Activated CD8-positive, alpha-beta T cell treated with anti-CD3 and anti-CD28 coated beads for 36 hours (primary cell): ENCODE data around the gene KLHL10. TPM values are rescaled to one million over a fixed set of nuclear protein-coding genes. Genes with fewer than 3 reads are reported as not detected.

Experiments
- ATAC-seq: fragments of 200-7000 bp; cut with Tn5 transposase; one replicate; pipeline ENCODE4 v1.10.0; 2021; ENCODE audit warnings: mild to moderate bottlenecking, moderate library complexity
- CTCF ChIA-PET: fragments of 350-600 bp; sonication (Branson Sonifier 250); formaldehyde crosslinking; loops from one replicate; lab custom pipeline; 2021; ENCODE audit warnings: antibody characterized with exemption; lab: Charles Lee
- POLR2A ChIA-PET: fragments of 350-600 bp; sonication (Branson Sonifier 250); formaldehyde crosslinking; loops from one replicate; lab custom pipeline; 2021; ENCODE audit warnings: antibody characterized with exemption; lab: Charles Lee
- DNase-seq: peaks from one replicate; pipeline ENCODE4 v3.0.0-alpha.2; 2020
- H3K27ac Mint-ChIP-seq: one replicate; pipeline ENCODE4 v1.8.0; 2021; ENCODE audit warnings: mild to moderate bottlenecking, mixed read lengths
- H3K27me3 Mint-ChIP-seq: one replicate; pipeline ENCODE4 v1.8.0; 2021; ENCODE audit warnings: mixed read lengths
- H3K36me3 Mint-ChIP-seq: one replicate; pipeline ENCODE4 v1.8.0; 2021; ENCODE audit warnings: low read depth, mixed read lengths
- H3K4me1 Mint-ChIP-seq: one replicate; pipeline ENCODE4 v1.8.0; 2021; ENCODE audit warnings: low read depth, mixed read lengths
- H3K4me3 Mint-ChIP-seq: one replicate; pipeline ENCODE4 v1.8.0; 2021; ENCODE audit warnings: mild to moderate bottlenecking, moderate library complexity, mixed read lengths
- H3K9me3 Mint-ChIP-seq: one replicate; pipeline ENCODE4 v1.8.0; 2021; ENCODE audit warnings: mixed read lengths
- intact Hi-C: fragments of 100-400 bp; cut with micrococcal nuclease; formaldehyde crosslinking; loops from one replicate; pipeline ENCODE4 v1.10.0; 2022
- total RNA-seq, 2 experiments: library from RNA; stranded (reverse); gene quantifications; one replicate each; pipeline ENCODE4 v1.2.3, GENCODE V29; 2021
- TF ChIP-seq, protein P1 (sequence below): fragments of 200-600 bp; IDR thresholded peaks from one replicate; pipeline ENCODE4 v1.8.0; 2022; ENCODE audit warnings: antibody characterized with exemption, mild to moderate bottlenecking

KLHL10 gene
- total RNA-seq, 2 experiments from 2014 or later: 0.36 TPM; not detected in 1

DNA sequence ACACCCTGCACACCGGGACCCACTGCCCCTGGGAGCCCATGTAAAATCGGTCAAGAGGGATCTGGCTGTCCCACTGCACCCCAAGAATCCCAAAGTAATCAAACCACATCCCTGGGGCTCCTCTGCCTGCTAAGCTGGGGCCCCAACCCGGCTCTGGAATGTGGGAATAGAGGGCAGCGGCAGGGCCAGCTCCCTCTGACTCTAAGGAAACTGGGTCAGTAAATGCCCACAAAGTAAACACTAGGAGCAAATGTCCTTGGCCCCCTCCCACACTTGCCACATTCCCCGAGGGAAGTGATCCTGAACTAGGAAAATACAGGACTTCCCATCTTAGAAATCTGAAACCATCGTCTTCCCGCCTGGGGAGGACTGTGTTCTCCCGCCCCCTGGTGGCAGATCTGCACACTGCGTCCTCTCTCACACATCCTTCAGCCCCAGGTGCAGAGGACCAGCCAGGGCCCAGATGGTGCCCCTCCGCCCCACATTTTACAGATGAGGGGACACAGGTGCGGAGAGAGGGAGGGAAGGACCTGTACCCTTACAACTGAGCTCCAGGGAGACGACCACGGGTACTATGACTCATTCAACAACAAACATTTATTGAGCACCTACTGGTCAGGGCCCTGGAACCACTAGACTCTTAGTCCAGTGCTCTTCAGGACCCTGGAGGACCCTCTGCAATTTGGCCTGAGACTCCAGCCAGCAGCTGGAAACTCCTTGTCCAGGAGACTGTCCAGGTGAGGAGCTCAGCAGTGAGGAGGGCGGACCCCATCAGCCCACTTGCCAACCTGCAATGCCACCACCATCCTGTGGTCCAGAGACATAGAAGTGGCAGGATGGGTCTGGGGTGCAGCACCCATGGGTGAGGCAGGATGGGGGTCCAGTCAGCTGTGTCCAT lies 36.0 kb upstream of the KLHL10 start:
- TF ChIP-seq, protein P1, sequence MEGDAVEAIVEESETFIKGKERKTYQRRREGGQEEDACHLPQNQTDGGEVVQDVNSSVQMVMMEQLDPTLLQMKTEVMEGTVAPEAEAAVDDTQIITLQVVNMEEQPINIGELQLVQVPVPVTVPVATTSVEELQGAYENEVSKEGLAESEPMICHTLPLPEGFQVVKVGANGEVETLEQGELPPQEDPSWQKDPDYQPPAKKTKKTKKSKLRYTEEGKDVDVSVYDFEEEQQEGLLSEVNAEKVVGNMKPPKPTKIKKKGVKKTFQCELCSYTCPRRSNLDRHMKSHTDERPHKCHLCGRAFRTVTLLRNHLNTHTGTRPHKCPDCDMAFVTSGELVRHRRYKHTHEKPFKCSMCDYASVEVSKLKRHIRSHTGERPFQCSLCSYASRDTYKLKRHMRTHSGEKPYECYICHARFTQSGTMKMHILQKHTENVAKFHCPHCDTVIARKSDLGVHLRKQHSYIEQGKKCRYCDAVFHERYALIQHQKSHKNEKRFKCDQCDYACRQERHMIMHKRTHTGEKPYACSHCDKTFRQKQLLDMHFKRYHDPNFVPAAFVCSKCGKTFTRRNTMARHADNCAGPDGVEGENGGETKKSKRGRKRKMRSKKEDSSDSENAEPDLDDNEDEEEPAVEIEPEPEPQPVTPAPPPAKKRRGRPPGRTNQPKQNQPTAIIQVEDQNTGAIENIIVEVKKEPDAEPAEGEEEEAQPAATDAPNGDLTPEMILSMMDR: peak; percentile 95
- intact Hi-C loops: loop anchor here (2.0 kb wide), 1 partner anchor 63 kb away; no protein-coding TSS in a partner anchor
- Mint-ChIP-seq H3K36me3 (no peaks in the 10 kb centered on the region), H3K4me3 (no peak overlapping the region), H3K27ac (no peak overlapping the region), H3K27me3 (no peaks in the 10 kb centered on the region), H3K4me1 (peaks cover 3% of the 10 kb centered on the region), H3K9me3 (no peaks in the 10 kb centered on the region)
- peak; percentile 86 for DNase-seq
- ChIA-PET CTCF (interaction anchor here (0.6 to 10.0 kb wide), 34 partner anchors 9 to 117 kb away, joined by 3 to 97 read pairs (median 4); partner anchors contain the start of genes ACLY, EIF1, HAP1 and JUP), POLR2A (interaction anchor here (0.9 to 1.2 kb wide), 5 partner anchors 41 to 112 kb away, joined by 3 to 4 read pairs (median 3); no protein-coding TSS in a partner anchor)
- ATAC-seq: peak; percentile 96

DNA sequence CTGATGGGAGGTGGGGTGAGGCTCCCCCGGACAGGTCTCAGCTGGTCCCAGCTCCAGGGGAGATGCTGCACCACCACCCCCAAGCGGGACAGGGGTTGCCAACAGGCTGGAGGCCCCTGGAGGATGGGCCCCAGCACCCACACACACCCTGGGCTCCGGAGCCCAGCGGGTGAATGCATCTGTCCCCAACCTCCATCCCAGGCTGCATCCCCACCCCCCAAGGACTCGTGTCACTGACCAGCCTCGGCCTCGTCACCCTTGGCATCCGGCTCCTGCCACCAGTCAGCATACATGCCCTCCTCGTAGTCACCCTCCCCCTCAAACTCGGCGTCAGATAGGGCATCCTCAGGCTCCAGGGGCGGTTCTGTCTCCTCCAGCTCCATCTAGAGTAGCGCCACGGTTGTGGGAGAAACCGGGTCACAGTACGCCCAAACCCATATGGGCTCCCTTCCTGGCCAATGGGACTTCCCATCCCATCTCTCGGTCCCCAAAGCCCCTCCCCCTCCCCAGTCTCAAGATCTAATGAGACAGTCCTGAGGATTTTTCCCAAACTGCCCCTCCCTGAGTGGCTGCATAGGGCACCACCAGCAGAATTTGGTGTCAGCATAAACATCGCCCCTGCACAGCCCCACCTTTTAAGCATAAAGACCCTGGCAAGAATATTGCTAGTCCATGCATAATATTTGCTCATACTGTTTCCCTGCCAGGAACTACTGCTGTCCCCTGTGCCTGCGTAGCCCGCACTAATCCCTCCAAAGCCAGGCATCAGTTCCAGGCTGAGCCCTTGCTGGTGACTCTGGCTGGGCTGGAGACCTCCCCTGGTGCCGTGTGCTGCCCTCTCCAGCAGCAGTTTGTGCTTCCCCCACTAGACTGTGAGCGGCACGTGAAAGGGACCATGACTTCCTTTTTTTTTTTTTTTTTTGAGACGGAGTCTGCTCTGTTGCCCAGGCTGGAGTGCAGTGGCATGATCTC lies 34.3 kb upstream of the KLHL10 start:
- no peaks in the 10 kb centered on the region for H3K36me3 Mint-ChIP-seq
- POLR2A ChIA-PET: interaction anchor here (0.7 kb wide), 1 partner anchor 15 kb away, joined by 3 read pairs; no protein-coding TSS in a partner anchor
- ATAC-seq: no peak
- H3K4me3 Mint-ChIP-seq: no peak overlapping the region
- H3K27ac Mint-ChIP-seq: no peak overlapping the region
- DNase-seq: no peak
- TF ChIP-seq, protein P1: no peak
- intact Hi-C loops: no loop called here
- H3K4me1 Mint-ChIP-seq: peaks cover 3% of the 10 kb centered on the region
- no peaks in the 10 kb centered on the region for H3K9me3 Mint-ChIP-seq
- CTCF ChIA-PET: interaction anchor here (1.2 to 10.0 kb wide), 5 partner anchors 8 to 67 kb away, joined by 3 to 97 read pairs (median 35); partner anchors contain the start of genes HAP1, JUP and P3H4
- H3K27me3 Mint-ChIP-seq: no peaks in the 10 kb centered on the region

DNA sequence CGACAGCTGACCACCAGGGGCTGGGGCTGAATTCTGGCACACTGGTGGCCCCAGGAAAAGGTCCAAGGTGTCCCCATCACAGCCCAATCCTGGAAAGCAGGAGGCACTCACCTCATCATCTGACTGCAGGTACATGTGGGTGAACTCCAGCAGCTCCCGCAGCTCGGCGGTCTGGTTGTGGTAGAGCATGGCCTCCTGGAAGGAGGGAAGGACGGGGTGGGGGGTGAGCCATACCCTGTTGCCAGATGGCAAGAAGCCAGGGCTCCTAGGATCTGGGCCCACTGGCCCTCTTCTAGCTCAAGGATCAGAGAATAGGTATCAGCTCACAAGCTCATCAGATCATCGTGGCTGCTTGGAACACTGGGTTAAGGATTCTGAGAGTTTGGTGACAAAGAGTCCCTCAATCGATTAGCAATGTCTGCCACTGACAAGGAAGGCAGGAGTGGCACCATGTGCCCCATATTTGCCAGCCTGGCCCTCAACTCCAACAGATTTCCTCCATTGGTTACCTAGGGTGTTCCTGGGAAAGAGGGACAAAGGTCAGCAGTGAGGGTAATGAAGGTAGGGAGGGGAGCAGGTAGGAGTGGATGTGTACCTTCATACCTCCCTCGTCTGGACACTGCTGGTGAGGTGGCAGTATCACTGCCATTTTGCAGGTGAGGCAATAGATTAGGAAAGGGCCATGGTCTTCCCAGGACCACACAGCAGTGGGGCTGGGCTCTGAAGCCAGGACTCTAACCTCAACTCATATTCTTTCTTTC lies 30.8 kb upstream of the KLHL10 start:
- peaks cover 13% of the 10 kb centered on the region for H3K4me1 Mint-ChIP-seq
- POLR2A ChIA-PET: no interaction called here
- TF ChIP-seq, protein P1: no peak
- DNase-seq (no peak), ATAC-seq (no peak)
- no peak overlapping the region for H3K27ac Mint-ChIP-seq
- intact Hi-C loops: no loop called here
- CTCF ChIA-PET: interaction anchor here (1.2 to 10.0 kb wide), 2 partner anchors 19 to 69 kb away, joined by 3 to 97 read pairs; partner anchors contain the start of gene JUP
- peaks cover 3% of the 10 kb centered on the region for H3K36me3 Mint-ChIP-seq
- no peak overlapping the region for H3K4me3 Mint-ChIP-seq
- peaks cover 2% of the 10 kb centered on the region for H3K27me3 Mint-ChIP-seq
- no peaks in the 10 kb centered on the region for H3K9me3 Mint-ChIP-seq

- peaks cover 3% of the 10 kb centered on the region for H3K36me3 Mint-ChIP-seq
- ATAC-seq: peak; percentile 29
- no peak overlapping the region for H3K27ac Mint-ChIP-seq
- H3K4me1 Mint-ChIP-seq: peaks cover 21% of the 10 kb centered on the region
- H3K4me3 Mint-ChIP-seq: peak overlapping the region; percentile 79
- CTCF ChIA-PET: interaction anchor here (0.7 to 3.9 kb wide), 16 partner anchors 9 to 163 kb away, joined by 3 to 35 read pairs (median 6); partner anchors contain the start of genes HAP1 and JUP
- POLR2A ChIA-PET: interaction anchor here (0.6 to 1.7 kb wide), 9 partner anchors 11 to 165 kb away, joined by 3 to 5 read pairs (median 4); no protein-coding TSS in a partner anchor
- intact Hi-C loops: no loop called here
- no peak for DNase-seq
- H3K9me3 Mint-ChIP-seq: no peaks in the 10 kb centered on the region
- TF ChIP-seq, protein P1: no peak
- H3K27me3 Mint-ChIP-seq: peaks cover 7% of the 10 kb centered on the region
Measured at GRCh38 chr17:41810659-41811548, 26.7 kb upstream of the KLHL10 start.
